ENCODE data around the gene EXD2. TPM values are rescaled to one million over a fixed set of nuclear protein-coding genes. Genes with fewer than 3 reads are reported as not detected.

The EXD2 gene
- total RNA-seq, 1 experiment from 2014 or later = 22.5 TPM

- no TSS peak for BruUV-seq (replicated peaks)
- no peaks in the 10 kb centered on the region for H3K27me3 Mint-ChIP-seq (ENCODE audit: insufficient read depth, unreplicated experiment)
- Histone ChIP-seq H3K36me3 (ENCODE audit: control insufficient read depth, insufficient read depth, low read length) (no peaks in the 10 kb centered on the region), H3K9me3 (no peaks in the 10 kb centered on the region), H3K27me3 (replicated peaks; ENCODE audit: control insufficient read depth, insufficient read depth, low read length) (no peaks in the 10 kb centered on the region), H3K4me1 (peaks cover 7% of the 10 kb centered on the region), H3K4me3 (ENCODE audit: low read depth, low read length) (no peak overlapping the region)
- peaks cover 4% of the 10 kb centered on the region for H3K36me3 Mint-ChIP-seq (ENCODE audit: insufficient read depth, unreplicated experiment)
- no peak overlapping the region for H3K4me3 Mint-ChIP-seq (ENCODE audit: unreplicated experiment)
- POLR2A ChIA-PET = no interaction called here
- H3K4me1 Mint-ChIP-seq (ENCODE audit: low read depth, unreplicated experiment) = peaks cover 11% of the 10 kb centered on the region
- DNase-seq = no peak
- H3K9me3 Mint-ChIP-seq (ENCODE audit: unreplicated experiment) = no peaks in the 10 kb centered on the region
- H3K27ac Mint-ChIP-seq (ENCODE audit: unreplicated experiment) = no peak overlapping the region
- no peak for TF ChIP-seq CTCF (IDR thresholded peaks at IDR 0.05; ENCODE audit: insufficient read depth in 1 of 2, low read depth in 1 of 2, low read length in 1 of 2, severe bottlenecking in 1 of 2, unreplicated experiment in 1 of 2)
- intact Hi-C loops (cut with micrococcal nuclease; ENCODE audit: unreplicated experiment) = no loop called here
- CTCF ChIA-PET = no interaction called here
Observed at GRCh38 chr14:69266572-69267345, 75.5 kb downstream of the EXD2 start.

GRCh38 chr14:69267492-69267891, 76.2 kb downstream of the EXD2 start:
- intact Hi-C loops (cut with micrococcal nuclease; ENCODE audit: unreplicated experiment) = no loop called here
- Mint-ChIP-seq H3K4me1 (ENCODE audit: low read depth, unreplicated experiment) (peaks cover 4% of the 10 kb centered on the region), H3K9me3 (ENCODE audit: unreplicated experiment) (no peaks in the 10 kb centered on the region), H3K27me3 (ENCODE audit: insufficient read depth, unreplicated experiment) (no peaks in the 10 kb centered on the region), H3K4me3 (ENCODE audit: unreplicated experiment) (no peak overlapping the region), H3K36me3 (ENCODE audit: insufficient read depth, unreplicated experiment) (no peaks in the 10 kb centered on the region), H3K27ac (ENCODE audit: unreplicated experiment) (no peak overlapping the region)
- BruUV-seq (replicated peaks) = no TSS peak
- H3K36me3 ChIP-seq (ENCODE audit: control insufficient read depth, insufficient read depth, low read length) = no peaks in the 10 kb centered on the region
- H3K4me1 ChIP-seq = no peaks in the 10 kb centered on the region; the same call in 1 of the 2 replicates
- TF ChIP-seq CTCF (IDR thresholded peaks at IDR 0.05; ENCODE audit: insufficient read depth in 1 of 2, low read depth in 1 of 2, low read length in 1 of 2, severe bottlenecking in 1 of 2, unreplicated experiment in 1 of 2) = no peak
- no peak overlapping the region for H3K4me3 ChIP-seq (ENCODE audit: low read depth, low read length)
- ChIA-PET POLR2A (no interaction called here), CTCF (no interaction called here)
- no peak for DNase-seq
- H3K27me3 ChIP-seq (replicated peaks; ENCODE audit: control insufficient read depth, insufficient read depth, low read length) = no peaks in the 10 kb centered on the region
- H3K9me3 ChIP-seq = no peaks in the 10 kb centered on the region

GRCh38 chr14:69268223-69268622, 76.9 kb downstream of the EXD2 start:
- Mint-ChIP-seq H3K27me3 (ENCODE audit: insufficient read depth, unreplicated experiment) (no peaks in the 10 kb centered on the region), H3K9me3 (ENCODE audit: unreplicated experiment) (no peaks in the 10 kb centered on the region), H3K4me3 (ENCODE audit: unreplicated experiment) (no peak overlapping the region), H3K27ac (ENCODE audit: unreplicated experiment) (no peak overlapping the region), H3K4me1 (ENCODE audit: low read depth, unreplicated experiment) (no peaks in the 10 kb centered on the region), H3K36me3 (ENCODE audit: insufficient read depth, unreplicated experiment) (no peaks in the 10 kb centered on the region)
- POLR2A ChIA-PET = no interaction called here
- intact Hi-C loops (cut with micrococcal nuclease; ENCODE audit: unreplicated experiment) = no loop called here
- Histone ChIP-seq H3K9me3 (no peaks in the 10 kb centered on the region), H3K4me1 (no peaks in the 10 kb centered on the region), H3K27me3 (replicated peaks; ENCODE audit: control insufficient read depth, insufficient read depth, low read length) (no peaks in the 10 kb centered on the region), H3K4me3 (ENCODE audit: low read depth, low read length) (no peak overlapping the region), H3K36me3 (ENCODE audit: control insufficient read depth, insufficient read depth, low read length) (no peaks in the 10 kb centered on the region)
- no peak for DNase-seq
- no TSS peak for BruUV-seq (replicated peaks)
- no peak for TF ChIP-seq CTCF (IDR thresholded peaks at IDR 0.05; ENCODE audit: insufficient read depth in 1 of 2, low read depth in 1 of 2, low read length in 1 of 2, severe bottlenecking in 1 of 2, unreplicated experiment in 1 of 2)
- CTCF ChIA-PET = no interaction called here
